ENCODE measurements around the gene PAPLN. TPM values are rescaled to one million over a fixed set of nuclear protein-coding genes. Genes with fewer than 3 reads are reported as not detected.

The PAPLN gene
- total RNA-seq, 1 donor from 2014 or later = 2.7 TPM

DNA sequence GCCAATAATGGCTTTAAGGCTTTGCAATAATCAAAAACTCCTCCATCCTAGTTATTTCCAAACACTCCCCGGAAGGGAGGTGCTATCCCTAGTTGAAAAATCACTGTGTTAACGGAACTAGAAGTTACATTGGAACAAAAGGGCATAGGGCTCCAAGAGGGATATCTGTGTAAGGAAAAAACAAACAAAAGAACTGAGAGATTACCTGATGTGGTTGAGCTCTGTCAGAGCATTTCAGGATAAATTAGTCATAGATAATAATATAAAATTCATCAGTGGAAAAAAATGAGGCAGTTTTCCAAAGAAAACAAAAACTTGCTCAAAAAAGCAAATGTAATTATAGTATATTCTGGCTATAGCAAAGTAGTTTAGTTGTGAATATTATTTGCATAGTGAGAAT lies 27.4 kb upstream of the PAPLN start:
- Mint-ChIP-seq H3K36me3 (ENCODE audit: insufficient read depth) (peaks cover 21% of the 10 kb centered on the region), H3K27me3 (no peaks in the 10 kb centered on the region)
- DNase-seq (ENCODE audit: low spot score, unreplicated experiment) = no peak

DNA sequence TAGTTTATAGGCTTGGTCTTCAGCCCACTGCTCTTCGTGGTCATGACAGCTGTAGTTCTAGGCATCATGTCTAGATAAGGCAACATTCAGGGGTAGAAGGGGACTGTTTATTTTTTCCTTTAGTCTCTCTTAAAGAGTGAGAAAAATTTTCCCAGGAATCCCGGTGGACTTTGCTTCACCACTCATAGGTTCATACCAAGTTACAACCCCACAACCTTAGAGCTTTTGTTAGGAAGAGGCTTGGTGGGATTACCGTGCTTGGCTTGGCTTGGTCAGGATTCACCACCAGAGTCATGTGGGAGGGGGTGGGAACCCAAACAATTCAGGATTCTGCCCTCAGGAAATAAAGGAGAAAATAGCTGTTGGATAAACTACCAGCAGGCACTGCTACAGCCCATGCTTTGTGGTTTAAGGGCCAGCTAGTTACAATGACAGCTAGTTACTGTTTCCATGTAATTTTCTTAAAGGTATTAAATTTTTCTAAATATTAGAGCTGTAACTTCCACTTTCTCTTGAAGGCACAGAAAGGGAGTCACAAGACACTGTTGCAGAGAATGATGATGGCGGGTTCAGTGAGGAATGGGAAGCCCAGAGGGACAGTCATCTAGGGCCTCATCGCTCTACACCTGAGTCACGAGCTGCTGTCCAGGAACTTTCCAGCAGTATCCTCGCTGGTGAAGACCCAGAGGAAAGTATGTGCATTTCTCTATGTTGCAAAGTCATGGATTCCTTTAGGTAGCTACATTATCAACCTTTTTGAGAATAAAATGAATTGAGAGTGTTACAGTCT lies 25.9 kb upstream of the PAPLN start:
- H3K4me3 Mint-ChIP-seq (ENCODE audit: low read depth) = no peak overlapping the region
- H3K36me3 Mint-ChIP-seq (ENCODE audit: insufficient read depth) = peaks cover 18% of the 10 kb centered on the region
- no peaks in the 10 kb centered on the region for H3K4me1 Mint-ChIP-seq (ENCODE audit: low read depth)
- H3K27me3 Mint-ChIP-seq = no peaks in the 10 kb centered on the region
- DNase-seq (ENCODE audit: low spot score, unreplicated experiment) = no peak
- no peak overlapping the region for H3K27ac Mint-ChIP-seq
- no peaks in the 10 kb centered on the region for H3K9me3 Mint-ChIP-seq (ENCODE audit: low read depth)
- TF ChIP-seq, protein P1, sequence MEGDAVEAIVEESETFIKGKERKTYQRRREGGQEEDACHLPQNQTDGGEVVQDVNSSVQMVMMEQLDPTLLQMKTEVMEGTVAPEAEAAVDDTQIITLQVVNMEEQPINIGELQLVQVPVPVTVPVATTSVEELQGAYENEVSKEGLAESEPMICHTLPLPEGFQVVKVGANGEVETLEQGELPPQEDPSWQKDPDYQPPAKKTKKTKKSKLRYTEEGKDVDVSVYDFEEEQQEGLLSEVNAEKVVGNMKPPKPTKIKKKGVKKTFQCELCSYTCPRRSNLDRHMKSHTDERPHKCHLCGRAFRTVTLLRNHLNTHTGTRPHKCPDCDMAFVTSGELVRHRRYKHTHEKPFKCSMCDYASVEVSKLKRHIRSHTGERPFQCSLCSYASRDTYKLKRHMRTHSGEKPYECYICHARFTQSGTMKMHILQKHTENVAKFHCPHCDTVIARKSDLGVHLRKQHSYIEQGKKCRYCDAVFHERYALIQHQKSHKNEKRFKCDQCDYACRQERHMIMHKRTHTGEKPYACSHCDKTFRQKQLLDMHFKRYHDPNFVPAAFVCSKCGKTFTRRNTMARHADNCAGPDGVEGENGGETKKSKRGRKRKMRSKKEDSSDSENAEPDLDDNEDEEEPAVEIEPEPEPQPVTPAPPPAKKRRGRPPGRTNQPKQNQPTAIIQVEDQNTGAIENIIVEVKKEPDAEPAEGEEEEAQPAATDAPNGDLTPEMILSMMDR (IDR thresholded peaks at IDR 0.05; ENCODE audit: unreplicated experiment) = no peak

More for the DNA sequence above, 27.4 kb upstream of the PAPLN start:
- H3K27ac Mint-ChIP-seq = no peak overlapping the region
- no peaks in the 10 kb centered on the region for H3K4me1 Mint-ChIP-seq (ENCODE audit: low read depth)
- no peak overlapping the region for H3K4me3 Mint-ChIP-seq (ENCODE audit: low read depth)
- H3K9me3 Mint-ChIP-seq (ENCODE audit: low read depth) = no peaks in the 10 kb centered on the region
- TF ChIP-seq, protein P1 (IDR thresholded peaks at IDR 0.05; ENCODE audit: unreplicated experiment) = no peak

DNA sequence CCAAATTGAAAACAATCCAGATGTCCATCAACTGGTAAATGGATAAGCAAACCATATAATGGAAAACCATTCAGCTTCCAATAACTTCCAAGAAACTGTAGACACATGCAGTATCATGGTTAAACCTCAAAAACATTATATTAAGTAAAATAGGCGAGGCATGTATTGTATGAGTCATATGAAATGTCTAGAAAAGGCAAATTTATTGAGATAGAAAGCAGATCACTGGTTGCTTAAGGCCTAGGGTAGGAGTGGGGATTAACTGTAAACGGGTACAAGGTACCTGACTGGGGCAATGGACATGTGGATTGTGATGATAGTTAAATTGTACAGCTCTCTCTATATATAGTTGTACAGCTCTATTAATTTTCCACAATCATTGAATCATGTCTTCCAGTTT lies 21.3 kb upstream of the PAPLN start:
- Mint-ChIP-seq H3K27ac (no peak overlapping the region), H3K4me1 (ENCODE audit: low read depth) (no peaks in the 10 kb centered on the region), H3K36me3 (ENCODE audit: insufficient read depth) (peaks cover 26% of the 10 kb centered on the region), H3K27me3 (no peaks in the 10 kb centered on the region), H3K4me3 (ENCODE audit: low read depth) (no peak overlapping the region), H3K9me3 (ENCODE audit: low read depth) (no peaks in the 10 kb centered on the region)
- no peak for DNase-seq (ENCODE audit: low spot score, unreplicated experiment)
- TF ChIP-seq, protein P1 (IDR thresholded peaks at IDR 0.05; ENCODE audit: unreplicated experiment) = no peak

- Mint-ChIP-seq H3K27me3 (no peaks in the 10 kb centered on the region), H3K36me3 (ENCODE audit: insufficient read depth) (peaks cover 26% of the 10 kb centered on the region), H3K27ac (no peak overlapping the region), H3K9me3 (ENCODE audit: low read depth) (no peaks in the 10 kb centered on the region), H3K4me1 (ENCODE audit: low read depth) (no peaks in the 10 kb centered on the region), H3K4me3 (ENCODE audit: low read depth) (no peak overlapping the region)
- DNase-seq (ENCODE audit: low spot score, unreplicated experiment) = no peak
- TF ChIP-seq, protein P1 (IDR thresholded peaks at IDR 0.05; ENCODE audit: unreplicated experiment) = no peak
Observed at GRCh38 chr14:73217411-73217810, 19.9 kb upstream of the PAPLN start.

DNA sequence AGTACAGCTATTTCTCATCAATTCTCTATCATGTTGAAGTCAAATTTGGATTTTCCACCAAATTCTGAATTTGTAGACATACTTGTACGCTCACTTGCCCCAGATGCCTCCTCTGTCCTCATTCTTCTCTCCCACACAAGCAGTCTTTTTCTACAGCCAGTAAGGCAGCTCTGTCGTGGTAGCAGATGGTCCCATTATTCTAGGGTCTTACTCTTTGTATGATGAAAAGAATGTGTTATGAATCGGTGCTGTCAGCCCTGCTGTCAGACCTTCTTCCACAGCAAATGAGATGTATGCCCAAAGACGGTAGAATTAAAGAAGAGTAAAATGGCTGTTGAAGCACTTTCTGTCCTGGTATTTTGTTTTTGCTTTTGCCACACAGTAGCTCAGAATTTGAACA lies 17.2 kb upstream of the PAPLN start:
- no peaks in the 10 kb centered on the region for H3K4me1 Mint-ChIP-seq (ENCODE audit: low read depth)
- TF ChIP-seq, protein P1 (IDR thresholded peaks at IDR 0.05; ENCODE audit: unreplicated experiment) = no peak

More for the DNA sequence above, 17.2 kb upstream of the PAPLN start:
- Mint-ChIP-seq H3K9me3 (ENCODE audit: low read depth) (no peaks in the 10 kb centered on the region), H3K36me3 (ENCODE audit: insufficient read depth) (peaks cover 22% of the 10 kb centered on the region), H3K4me3 (ENCODE audit: low read depth) (no peak overlapping the region), H3K27me3 (no peaks in the 10 kb centered on the region), H3K27ac (no peak overlapping the region)
- no peak for DNase-seq (ENCODE audit: low spot score, unreplicated experiment)
